Measurements from ENCODE around the gene RSPH1. TPM values are rescaled to one million over a fixed set of nuclear protein-coding genes. Genes with fewer than 3 reads are reported as not detected.

RSPH1 gene
- polyA plus RNA-seq, 1 of the 3 experiments (the other 2 are of a cell fraction), result 0.97 TPM

GRCh38 chr21:42512346-42513034, 16.5 kb upstream of the RSPH1 start:
- Histone ChIP-seq H3K27me3 (ENCODE audit: insufficient read depth) (no peaks in the 10 kb centered on the region), H3K4me2 (no peak overlapping the region), H3K79me2 (ENCODE audit: insufficient read depth) (no peaks in the 10 kb centered on the region), H3K9me3 (no peaks in the 10 kb centered on the region), H3K27ac (ENCODE audit: low read depth in 2 of 2, low read length in 1 of 2) (no peak overlapping the region), H3F3A (replicated peaks; ENCODE audit: insufficient read depth) (no peaks in the 10 kb centered on the region), H2AFZ (ENCODE audit: low read depth) (no peak overlapping the region), H3K9me2 (no peaks in the 10 kb centered on the region), H3K36me3 (replicated peaks in 1 of 2; ENCODE audit: control insufficient read depth in 1 of 2, insufficient read depth in 2 of 2, low read length in 1 of 2) (no peaks in the 10 kb centered on the region), H4K20me1 (ENCODE audit: insufficient read depth) (no peaks in the 10 kb centered on the region), H3K4me3 (ENCODE audit: low read depth in 2 of 2, low read length in 1 of 2) (no peak overlapping the region), H3K9ac (no peak overlapping the region), H3K4me1 (ENCODE audit: control insufficient read depth in 1 of 2, insufficient read depth in 2 of 2, low read depth in 1 of 2, low read length in 1 of 2) (peaks cover 0 to 2% of the 10 kb centered on the region in 2 experiments; a peak in 2 of 4 replicates)
- 93% methylated on average over 16 of the region's 16 CpGs for WGBS (ENCODE audit: low lambda C conversion rate)
- CTCF ChIA-PET, result interaction anchor here (0.7 to 1.5 kb wide), 4 partner anchors 10 to 33 kb away, joined by 3 to 4 read pairs (median 3); no protein-coding TSS in a partner anchor
- POLR2A ChIA-PET, result no interaction called here
- TF ChIP-seq SIN3A (IDR thresholded peaks at IDR 0.05; ENCODE audit: borderline replicate concordance, low read depth, low read length), result no peak
- TF ChIP-seq YY1 (IDR thresholded peaks at IDR 0.05; ENCODE audit: low read depth), result no peak
- TF ChIP-seq EZH2phosphoT487 (IDR thresholded peaks at IDR 0.05; ENCODE audit: borderline replicate concordance, low read depth), result no peak
- no peak for TF ChIP-seq GATA2 (CRISPR knock-in tag; IDR thresholded peaks at IDR 0.05)
- no peak for TF ChIP-seq MXI1 (IDR thresholded peaks at IDR 0.05; ENCODE audit: low read depth, low read length)
- no peak for TF ChIP-seq POLR2AphosphoS5 (IDR thresholded peaks at IDR 0.05; ENCODE audit: low read depth, low read length)
- no peak for TF ChIP-seq CHD2 (IDR thresholded peaks at IDR 0.05; ENCODE audit: low read length, partially characterized antibody)
- no peak for TF ChIP-seq FOXJ3 (CRISPR knock-in tag; IDR thresholded peaks at IDR 0.05)
- TF ChIP-seq GABPA (IDR thresholded peaks at IDR 0.05; ENCODE audit: low read depth), result no peak
- no peak for TF ChIP-seq FOSL2 (IDR thresholded peaks at IDR 0.05; ENCODE audit: borderline replicate concordance, low read depth)
- TF ChIP-seq RCOR1 (IDR thresholded peaks at IDR 0.05; ENCODE audit: low read length), result no peak
- no peak for DNase-seq

DNA sequence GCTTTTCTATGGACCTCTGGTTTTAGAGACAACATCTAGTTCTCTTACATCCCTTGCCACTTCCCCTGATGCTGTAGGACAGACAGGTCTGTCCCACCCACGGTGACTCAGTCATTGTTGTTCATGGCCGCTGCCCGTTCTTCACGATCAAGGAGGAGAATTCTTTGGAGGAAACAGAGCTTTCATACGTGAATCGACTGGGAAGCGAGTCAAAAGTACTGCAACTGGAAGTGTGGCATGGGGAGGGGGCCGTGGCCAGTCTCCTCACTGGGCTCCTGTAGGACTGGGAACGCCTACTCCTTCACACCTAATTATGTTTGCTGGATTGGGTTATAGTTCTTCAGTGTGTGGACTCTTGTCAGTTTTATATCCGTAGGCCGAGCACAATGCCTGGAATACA, 13.2 kb upstream of the RSPH1 start:
- H3K4me2 ChIP-seq, result no peak overlapping the region

More for the DNA sequence above, 13.2 kb upstream of the RSPH1 start:
- no peaks in the 10 kb centered on the region for H3F3A ChIP-seq (replicated peaks; ENCODE audit: insufficient read depth)
- ChIA-PET POLR2A (no interaction called here), CTCF (no interaction called here)
- peaks cover 6% of the 10 kb centered on the region; the same call in 1 of the 2 replicates for H3K27me3 ChIP-seq (ENCODE audit: insufficient read depth)
- H3K4me3 ChIP-seq (ENCODE audit: low read depth in 2 of 2, low read length in 1 of 2), result no peak overlapping the region
- no peaks in the 10 kb centered on the region; a peak in 1 of 4 replicates for H3K4me1 ChIP-seq (ENCODE audit: control insufficient read depth in 1 of 2, insufficient read depth in 2 of 2, low read depth in 1 of 2, low read length in 1 of 2)
- H3K9me3 ChIP-seq, result no peaks in the 10 kb centered on the region
- TF ChIP-seq TAF1 (IDR thresholded peaks at IDR 0.05; ENCODE audit: borderline replicate concordance, low read depth, low read length) (no peak), RXRA (IDR thresholded peaks at IDR 0.05; ENCODE audit: borderline replicate concordance, low read depth) (no peak), SIN3A (IDR thresholded peaks at IDR 0.05; ENCODE audit: borderline replicate concordance, low read depth, low read length) (no peak), TCF12 (IDR thresholded peaks at IDR 0.05) (no peak), MEF2A (IDR thresholded peaks at IDR 0.05; ENCODE audit: borderline replicate concordance, low read depth) (no peak), FOSL2 (IDR thresholded peaks at IDR 0.05; ENCODE audit: borderline replicate concordance, low read depth) (no peak), YY1 (IDR thresholded peaks at IDR 0.05; ENCODE audit: low read depth) (no peak), USF1 (IDR thresholded peaks at IDR 0.05; ENCODE audit: borderline replicate concordance, low read depth) (no peak), RCOR1 (IDR thresholded peaks at IDR 0.05; ENCODE audit: low read length) (no peak), EZH2phosphoT487 (IDR thresholded peaks at IDR 0.05; ENCODE audit: borderline replicate concordance, low read depth) (no peak), POLR2AphosphoS5 (IDR thresholded peaks at IDR 0.05; ENCODE audit: low read depth, low read length) (no peak), FOXM1 (IDR thresholded peaks at IDR 0.05; ENCODE audit: low read depth) (no peak), ELF1 (IDR thresholded peaks at IDR 0.05) (no peak), JUND (IDR thresholded peaks at IDR 0.05) (no peak), SMC3 (IDR thresholded peaks at IDR 0.05; ENCODE audit: low read depth, low read length) (no peak), GABPA (IDR thresholded peaks at IDR 0.05; ENCODE audit: low read depth) (no peak)
- TF ChIP-seq, protein P1, sequence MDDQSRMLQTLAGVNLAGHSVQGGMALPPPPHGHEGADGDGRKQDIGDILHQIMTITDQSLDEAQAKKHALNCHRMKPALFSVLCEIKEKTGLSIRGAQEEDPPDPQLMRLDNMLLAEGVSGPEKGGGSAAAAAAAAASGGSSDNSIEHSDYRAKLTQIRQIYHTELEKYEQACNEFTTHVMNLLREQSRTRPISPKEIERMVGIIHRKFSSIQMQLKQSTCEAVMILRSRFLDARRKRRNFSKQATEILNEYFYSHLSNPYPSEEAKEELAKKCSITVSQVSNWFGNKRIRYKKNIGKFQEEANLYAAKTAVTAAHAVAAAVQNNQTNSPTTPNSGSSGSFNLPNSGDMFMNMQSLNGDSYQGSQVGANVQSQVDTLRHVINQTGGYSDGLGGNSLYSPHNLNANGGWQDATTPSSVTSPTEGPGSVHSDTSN (IDR thresholded peaks at IDR 0.05), result no peak
- TF ChIP-seq, protein P2, sequence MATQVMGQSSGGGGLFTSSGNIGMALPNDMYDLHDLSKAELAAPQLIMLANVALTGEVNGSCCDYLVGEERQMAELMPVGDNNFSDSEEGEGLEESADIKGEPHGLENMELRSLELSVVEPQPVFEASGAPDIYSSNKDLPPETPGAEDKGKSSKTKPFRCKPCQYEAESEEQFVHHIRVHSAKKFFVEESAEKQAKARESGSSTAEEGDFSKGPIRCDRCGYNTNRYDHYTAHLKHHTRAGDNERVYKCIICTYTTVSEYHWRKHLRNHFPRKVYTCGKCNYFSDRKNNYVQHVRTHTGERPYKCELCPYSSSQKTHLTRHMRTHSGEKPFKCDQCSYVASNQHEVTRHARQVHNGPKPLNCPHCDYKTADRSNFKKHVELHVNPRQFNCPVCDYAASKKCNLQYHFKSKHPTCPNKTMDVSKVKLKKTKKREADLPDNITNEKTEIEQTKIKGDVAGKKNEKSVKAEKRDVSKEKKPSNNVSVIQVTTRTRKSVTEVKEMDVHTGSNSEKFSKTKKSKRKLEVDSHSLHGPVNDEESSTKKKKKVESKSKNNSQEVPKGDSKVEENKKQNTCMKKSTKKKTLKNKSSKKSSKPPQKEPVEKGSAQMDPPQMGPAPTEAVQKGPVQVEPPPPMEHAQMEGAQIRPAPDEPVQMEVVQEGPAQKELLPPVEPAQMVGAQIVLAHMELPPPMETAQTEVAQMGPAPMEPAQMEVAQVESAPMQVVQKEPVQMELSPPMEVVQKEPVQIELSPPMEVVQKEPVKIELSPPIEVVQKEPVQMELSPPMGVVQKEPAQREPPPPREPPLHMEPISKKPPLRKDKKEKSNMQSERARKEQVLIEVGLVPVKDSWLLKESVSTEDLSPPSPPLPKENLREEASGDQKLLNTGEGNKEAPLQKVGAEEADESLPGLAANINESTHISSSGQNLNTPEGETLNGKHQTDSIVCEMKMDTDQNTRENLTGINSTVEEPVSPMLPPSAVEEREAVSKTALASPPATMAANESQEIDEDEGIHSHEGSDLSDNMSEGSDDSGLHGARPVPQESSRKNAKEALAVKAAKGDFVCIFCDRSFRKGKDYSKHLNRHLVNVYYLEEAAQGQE (IDR thresholded peaks at IDR 0.05; ENCODE audit: low read depth, low read length), result no peak
- TF ChIP-seq, protein P3, sequence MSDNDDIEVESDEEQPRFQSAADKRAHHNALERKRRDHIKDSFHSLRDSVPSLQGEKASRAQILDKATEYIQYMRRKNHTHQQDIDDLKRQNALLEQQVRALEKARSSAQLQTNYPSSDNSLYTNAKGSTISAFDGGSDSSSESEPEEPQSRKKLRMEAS (IDR thresholded peaks at IDR 0.05; ENCODE audit: low read depth), result no peak
- H4K20me1 ChIP-seq (ENCODE audit: insufficient read depth), result no peaks in the 10 kb centered on the region
- no peak overlapping the region for H3K27ac ChIP-seq (ENCODE audit: low read depth in 2 of 2, low read length in 1 of 2)
- no peak overlapping the region for H2AFZ ChIP-seq (ENCODE audit: low read depth)
- no peak for DNase-seq
- H3K9ac ChIP-seq, result no peak overlapping the region
- 75% methylated on average over 11 of the region's 11 CpGs for WGBS (ENCODE audit: low lambda C conversion rate)
- H3K79me2 ChIP-seq (ENCODE audit: insufficient read depth), result no peaks in the 10 kb centered on the region
- H3K36me3 ChIP-seq (replicated peaks in 1 of 2; ENCODE audit: control insufficient read depth in 1 of 2, insufficient read depth in 2 of 2, low read length in 1 of 2), result no peaks in the 10 kb centered on the region
- H3K9me2 ChIP-seq, result no peaks in the 10 kb centered on the region
